Activated T-cell treated with anti-CD3 and anti-CD28 coated beads, Interleukin-2, amount 50 U/mL, for 4 hours (primary cell): Measurements from ENCODE around the gene ZNF227. TPM values are rescaled to one million over a fixed set of nuclear protein-coding genes. Genes with fewer than 3 reads are reported as not detected.

Experiments used
- ATAC-seq, 2 donors: fragments of 200-7000 bp; cut with Tn5 transposase; one replicate each; pipeline ENCODE4 v1.10.0; 2021
- DNase-seq: peaks from one replicate; pipeline ENCODE4 v3.0.0-alpha.2; 2020
- H3K27me3 Mint-ChIP-seq: one replicate; pipeline ENCODE4 v1.8.0; 2021; ENCODE audit warnings: low read depth, mixed read lengths
- H3K36me3 Mint-ChIP-seq: one replicate; pipeline ENCODE4 v1.8.0; 2022; ENCODE audit warnings: mixed read lengths; ENCODE audit not compliant: insufficient read depth
- H3K4me1 Mint-ChIP-seq: one replicate; pipeline ENCODE4 v1.8.0; 2021; ENCODE audit warnings: low read depth, mixed read lengths
- H3K4me3 Mint-ChIP-seq: one replicate; pipeline ENCODE4 v1.8.0; 2021; ENCODE audit warnings: mild to moderate bottlenecking, moderate library complexity, mixed read lengths
- H3K9me3 Mint-ChIP-seq: one replicate; pipeline ENCODE4 v1.8.0; 2021; ENCODE audit warnings: mixed read lengths
- total RNA-seq, 3 donors: library from RNA; stranded (reverse); gene quantifications; one replicate each; pipeline ENCODE4 v1.2.1, GENCODE V29; 2021

ZNF227 gene
- total RNA-seq, 3 donors from 2014 or later = 12.5 to 15.3 (median 12.8) TPM

DNA sequence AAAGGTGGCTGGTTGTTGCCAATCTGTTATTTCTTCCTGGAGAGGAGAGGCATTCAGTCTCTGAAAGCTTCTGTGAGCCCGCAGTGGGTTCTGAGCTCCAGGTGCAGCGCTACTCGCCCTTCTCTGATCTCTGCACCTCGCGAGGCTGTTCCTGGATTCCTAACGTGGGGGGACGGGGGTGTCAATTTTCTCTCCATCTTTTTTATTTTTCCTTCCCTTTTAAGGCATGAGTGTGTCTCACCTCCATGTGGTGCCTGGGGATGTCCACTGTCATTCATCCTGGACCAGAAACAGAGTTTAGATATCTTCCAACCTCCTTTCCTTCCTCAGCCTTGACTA lies 48.0 kb downstream of the ZNF227 start:
- Mint-ChIP-seq H3K4me1 (peaks cover 8% of the 10 kb centered on the region), H3K4me3 (peak overlapping the region; percentile 45), H3K36me3 (peaks cover 15% of the 10 kb centered on the region), H3K9me3 (peaks cover 60% of the 10 kb centered on the region), H3K27me3 (no peaks in the 10 kb centered on the region)
- no peak for DNase-seq
- no peak for ATAC-seq

DNA sequence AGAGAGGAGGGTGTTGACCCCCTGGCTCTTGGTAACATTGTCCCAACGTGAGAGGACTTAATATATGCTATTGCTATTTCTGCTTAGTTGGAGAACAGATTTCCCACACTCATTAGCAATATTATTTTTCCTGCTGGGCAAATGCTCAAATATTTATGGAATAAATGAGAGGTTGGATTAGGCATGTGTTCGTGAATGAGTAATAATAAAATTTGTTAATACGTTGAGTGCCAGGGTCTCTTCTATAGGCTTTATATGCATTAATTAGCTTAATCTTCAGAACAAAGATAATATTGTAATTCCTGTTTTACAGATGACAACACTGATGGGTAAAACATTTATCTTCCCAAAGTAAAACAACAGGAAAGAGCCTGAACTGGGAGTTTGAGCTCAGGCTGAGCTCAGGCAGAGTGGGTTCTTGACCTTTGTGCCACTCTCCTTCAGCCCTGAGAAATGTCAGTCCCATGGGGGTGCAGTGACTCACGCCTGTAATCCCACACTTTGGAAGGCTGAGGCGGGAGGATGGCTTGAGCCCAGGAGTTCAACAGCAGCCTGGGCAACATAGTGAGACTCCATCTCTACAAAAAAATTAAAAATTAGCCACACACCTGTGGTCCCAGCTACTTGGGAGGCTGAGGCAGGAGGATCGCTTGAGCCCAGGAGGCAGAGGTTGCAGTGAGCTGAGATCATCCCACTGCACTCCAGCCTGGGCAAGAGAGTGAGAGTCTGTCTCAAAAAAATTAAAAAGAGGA lies 48.5 kb downstream of the ZNF227 start:
- Mint-ChIP-seq H3K4me1 (peaks cover 8% of the 10 kb centered on the region), H3K27me3 (no peaks in the 10 kb centered on the region), H3K4me3 (no peak overlapping the region), H3K36me3 (peaks cover 14% of the 10 kb centered on the region), H3K9me3 (peaks cover 58% of the 10 kb centered on the region)
- ATAC-seq (no peak), DNase-seq (no peak)

GRCh38 chr19:44277331-44277730 lies 65.0 kb downstream of the ZNF227 start:
- Mint-ChIP-seq H3K36me3 (peaks cover 54% of the 10 kb centered on the region), H3K27me3 (no peaks in the 10 kb centered on the region), H3K4me3 (no peak overlapping the region), H3K9me3 (peaks cover 63% of the 10 kb centered on the region), H3K4me1 (no peaks in the 10 kb centered on the region)
- DNase-seq (no peak), ATAC-seq (no peak)

- no peak for ATAC-seq
- Mint-ChIP-seq H3K4me1 (no peaks in the 10 kb centered on the region), H3K36me3 (peaks cover 47% of the 10 kb centered on the region), H3K27me3 (no peaks in the 10 kb centered on the region), H3K4me3 (no peak overlapping the region), H3K9me3 (peaks cover 65% of the 10 kb centered on the region)
- DNase-seq = no peak
Observed at GRCh38 chr19:44278181-44278690, 65.9 kb downstream of the ZNF227 start.

DNA sequence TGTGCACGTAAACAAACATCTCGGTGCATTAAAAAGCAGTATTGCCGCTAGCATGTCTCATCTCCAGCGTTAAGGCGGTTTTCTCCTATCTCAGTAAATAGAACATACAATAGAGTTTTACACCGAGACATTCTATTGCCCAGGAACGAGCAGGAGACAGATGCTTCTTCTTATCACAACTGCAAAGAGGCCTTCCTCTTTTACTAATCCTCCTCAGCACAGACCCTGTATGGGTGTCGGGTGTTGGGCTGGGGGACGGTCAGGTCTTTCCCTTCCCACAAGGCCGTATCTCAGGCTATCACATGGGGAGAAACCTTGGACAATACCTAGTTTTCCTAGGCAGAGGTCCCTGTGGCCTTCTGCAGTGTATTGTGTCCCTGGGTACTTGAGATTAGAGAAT lies 68.6 kb downstream of the ZNF227 start:
- ATAC-seq = no peak
- Mint-ChIP-seq H3K36me3 (peaks cover 35% of the 10 kb centered on the region), H3K9me3 (peaks cover 59% of the 10 kb centered on the region), H3K4me3 (no peak overlapping the region), H3K27me3 (no peaks in the 10 kb centered on the region), H3K4me1 (no peaks in the 10 kb centered on the region)
- no peak for DNase-seq

- Mint-ChIP-seq H3K4me1 (no peaks in the 10 kb centered on the region), H3K9me3 (peaks cover 60% of the 10 kb centered on the region), H3K36me3 (peaks cover 40% of the 10 kb centered on the region), H3K4me3 (no peak overlapping the region), H3K27me3 (no peaks in the 10 kb centered on the region)
- no peak for ATAC-seq
- no peak for DNase-seq
Observed at GRCh38 chr19:44282846-44283245, 70.5 kb downstream of the ZNF227 start.

GRCh38 chr19:44284968-44285367 lies 72.6 kb downstream of the ZNF227 start:
- no peaks in the 10 kb centered on the region for H3K27me3 Mint-ChIP-seq
- peaks cover 50% of the 10 kb centered on the region for H3K36me3 Mint-ChIP-seq
- no peak for DNase-seq
- peaks cover 65% of the 10 kb centered on the region for H3K9me3 Mint-ChIP-seq
- no peak overlapping the region for H3K4me3 Mint-ChIP-seq
- no peak for ATAC-seq
- no peaks in the 10 kb centered on the region for H3K4me1 Mint-ChIP-seq

Other genes with a start within 250 kb of the ZNF227 start
- 1 to 10 TPM; 2.4 to 4.2 (median 3.7) TPM for gene ZNF155, start 228.3 kb upstream of the ZNF227 start, total RNA-seq
- gene ZNF230, start 209.6 kb upstream of the ZNF227 start, total RNA-seq = 1 to 10 TPM; 1.1 to 1.9 (median 1.8) TPM
- 1 to 10 TPM in 1 of 3 donors, under 1 TPM in 2; 0.40 to 1.4 (median 0.87) TPM for gene ZNF222, start 187.2 kb upstream of the ZNF227 start, total RNA-seq
- gene ZNF223, start 160.5 kb upstream of the ZNF227 start, total RNA-seq = 1 to 10 TPM in 1 of 3 donors, under 1 TPM in 2; 0.50 to 1.1 (median 0.71) TPM
- 1 to 10 TPM; 1.3 to 1.5 (median 1.4) TPM for gene ZNF284, start 140.4 kb upstream of the ZNF227 start, total RNA-seq
- 1 to 10 TPM; 8.2 to 9.4 (median 8.6) TPM for gene ZNF224, start 118.2 kb upstream of the ZNF227 start, total RNA-seq
- gene ZNF225, start 99.1 kb upstream of the ZNF227 start, total RNA-seq = 1 to 10 TPM; 1.2 to 2.4 (median 1.4) TPM
- 1 to 10 TPM; 3.5 to 5.3 (median 5.2) TPM for gene ZNF234, start 71.0 kb upstream of the ZNF227 start, total RNA-seq
- gene ZNF226, start 47.4 kb upstream of the ZNF227 start, total RNA-seq = 1 to 10 TPM; 5.2 to 9.7 (median 5.7) TPM
- not detected for gene ZNF233, start 47.4 kb downstream of the ZNF227 start, total RNA-seq
- gene ZNF235, start 92.5 kb downstream of the ZNF227 start, total RNA-seq = 1 to 10 TPM in 2 of 3 donors, under 1 TPM in 1; 0.99 to 2.4 (median 1.6) TPM
- gene ZNF112, start 144.1 kb downstream of the ZNF227 start, total RNA-seq = under 1 TPM in 1 of 3 donors, not detected in 2; 0.53 TPM
- gene ZNF285, start 189.1 kb downstream of the ZNF227 start, total RNA-seq = under 1 TPM; 0.19 to 0.35 (median 0.29) TPM
- under 1 TPM; 0.76 to 0.99 (median 0.95) TPM for gene ZNF229, start 235.9 kb downstream of the ZNF227 start, total RNA-seq